ENCODE measurements around the gene FABP6.

GRCh38 chr5:160263326-160263855 is 34.1 kb downstream of the FABP6 start:
- TF ChIP-seq CTCF (IDR thresholded peaks at IDR 0.05) = no peak
- no peak for TF ChIP-seq POLR2AphosphoS5 (IDR thresholded peaks at IDR 0.05)
- no peak for TF ChIP-seq POLR2A (IDR thresholded peaks at IDR 0.05)
